Neuronal stem cell (in vitro differentiated cells): ENCODE results near the gene HSD17B8.

Experiments
- DNase-seq: peaks from one replicate; pipeline ENCODE4 v3.0.0-alpha.2; 2013; ENCODE audit warnings: low spot score
- H2AFZ ChIP-seq: one replicate; pipeline ENCODE4 v1.6.1; 2013; ENCODE audit warnings: mild to moderate bottlenecking, low read length, inconsistent platforms
- H2AK5ac ChIP-seq: 2 replicates; pipeline ENCODE4 v1.6.1; 2013; ENCODE audit warnings: low read depth, mild to moderate bottlenecking, inconsistent platforms, low read length, moderate library complexity, mixed read lengths
- H2BK120ac ChIP-seq: 2 replicates; pipeline ENCODE4 v1.6.1; 2013; ENCODE audit warnings: low read depth, mild to moderate bottlenecking, inconsistent platforms, low read length, moderate library complexity, mixed read lengths
- H2BK12ac ChIP-seq: one replicate; pipeline ENCODE4 v1.6.1; 2013; ENCODE audit warnings: low read length, inconsistent platforms
- H2BK15ac ChIP-seq: 2 replicates; pipeline ENCODE4 v1.6.1; 2013; ENCODE audit warnings: mild to moderate bottlenecking, low read length, inconsistent platforms, mixed read lengths
- H2BK5ac ChIP-seq: one replicate; pipeline ENCODE4 v1.6.1; 2013; ENCODE audit warnings: inconsistent platforms, mild to moderate bottlenecking, low read length, moderate library complexity
- H3K14ac ChIP-seq: one replicate; pipeline ENCODE4 v1.6.1; 2013; ENCODE audit warnings: low read length, inconsistent platforms
- H3K18ac ChIP-seq: 2 replicates; pipeline ENCODE4 v1.6.1; 2013; ENCODE audit warnings: low read length, inconsistent platforms
- H3K23ac ChIP-seq: 2 replicates; pipeline ENCODE4 v1.6.1; 2013; ENCODE audit warnings: low read depth, mild to moderate bottlenecking, mixed read lengths, low read length, inconsistent platforms; ENCODE audit not compliant: poor library complexity
- H3K27ac ChIP-seq: replicated peaks from 3 replicates; pipeline ENCODE4 v1.5.1; 2013; ENCODE audit warnings: low read length, inconsistent platforms
- H3K27me3 ChIP-seq, 3 experiments: 2 replicates each; pipeline ENCODE4 v1.6.1; 2013; ENCODE audit warnings: low read length in 3 of 3, mild to moderate bottlenecking in 2 of 3, inconsistent platforms in 1 of 3, low read depth in 1 of 3, mixed read lengths in 1 of 3, moderate library complexity in 1 of 3; ENCODE audit not compliant: control insufficient read depth in 3 of 3, insufficient read depth in 3 of 3
- H3K36me3 ChIP-seq, 2 donors: replicated peaks in 1 of 2; 2 replicates each; pipeline ENCODE4 v1.6.1; 2013; ENCODE audit warnings: low read length in 2 of 2; ENCODE audit not compliant: control insufficient read depth in 2 of 2, insufficient read depth in 2 of 2
- H3K4ac ChIP-seq: 2 replicates; pipeline ENCODE4 v1.6.1; 2013; ENCODE audit warnings: inconsistent platforms, mild to moderate bottlenecking, low read length, moderate library complexity
- H3K4me1 ChIP-seq, 2 donors: 1 replicate in 1 of 2; 2 replicates in 1 of 2; pipeline ENCODE4 v1.6.1; 2013; ENCODE audit warnings: low read length in 2 of 2, low read depth in 1 of 2; ENCODE audit not compliant: control insufficient read depth in 2 of 2, insufficient read depth in 1 of 2
- H3K4me2 ChIP-seq: one replicate; pipeline ENCODE4 v1.6.1; 2013; ENCODE audit warnings: mild to moderate bottlenecking, low read length, inconsistent platforms; ENCODE audit not compliant: insufficient read depth, poor library complexity, severe bottlenecking
- H3K4me3 ChIP-seq, 2 donors: 2 replicates each; pipeline ENCODE4 v1.5.1; 2013; ENCODE audit warnings: low read length in 2 of 2, mild to moderate bottlenecking in 2 of 2, inconsistent platforms in 1 of 2, moderate library complexity in 1 of 2
- H3K79me1 ChIP-seq: one replicate; pipeline ENCODE4 v1.6.1; 2013; ENCODE audit warnings: low read depth, mild to moderate bottlenecking, inconsistent platforms, low read length, moderate library complexity
- H3K9ac ChIP-seq: one replicate; pipeline ENCODE4 v1.6.1; 2013; ENCODE audit warnings: mild to moderate bottlenecking, low read depth, low read length, inconsistent platforms; ENCODE audit not compliant: poor library complexity
- H3K9me3 ChIP-seq, 2 donors: replicated peaks in 1 of 2; 2 replicates each; pipeline versions ENCODE3 to v1.6.1; 2013; ENCODE audit warnings: low read length in 2 of 2, mild to moderate bottlenecking in 2 of 2, inconsistent platforms in 1 of 2, low read depth in 1 of 2, mixed read lengths in 1 of 2, moderate library complexity in 1 of 2; ENCODE audit not compliant: control insufficient read depth in 2 of 2, insufficient read depth in 1 of 2
- H4K8ac ChIP-seq: one replicate; pipeline ENCODE4 v1.6.1; 2013; ENCODE audit warnings: low read depth, mild to moderate bottlenecking, inconsistent platforms, low read length, moderate library complexity
- H4K91ac ChIP-seq: one replicate; pipeline ENCODE4 v1.6.1; 2013; ENCODE audit warnings: low read length, low read depth, mild to moderate bottlenecking, inconsistent platforms; ENCODE audit not compliant: poor library complexity
- WGBS, 2 donors: extraction: QIAGEN DNeasy Blood & Tissue Kit; methylation state at CpG; one replicate each; pipeline ENCODE4 v1.1.7; 2013; ENCODE audit warnings: missing lambda C conversion rate in 2 of 2, mixed read lengths in 1 of 2; ENCODE audit not compliant: insufficient read length in 2 of 2, insufficient replicate concordance in 1 of 2; ENCODE audit errors: extremely low coverage in 2 of 2; 5-methylcytosine and 5-hydroxymethylcytosine counted together

Gene HSD17B8

DNA sequence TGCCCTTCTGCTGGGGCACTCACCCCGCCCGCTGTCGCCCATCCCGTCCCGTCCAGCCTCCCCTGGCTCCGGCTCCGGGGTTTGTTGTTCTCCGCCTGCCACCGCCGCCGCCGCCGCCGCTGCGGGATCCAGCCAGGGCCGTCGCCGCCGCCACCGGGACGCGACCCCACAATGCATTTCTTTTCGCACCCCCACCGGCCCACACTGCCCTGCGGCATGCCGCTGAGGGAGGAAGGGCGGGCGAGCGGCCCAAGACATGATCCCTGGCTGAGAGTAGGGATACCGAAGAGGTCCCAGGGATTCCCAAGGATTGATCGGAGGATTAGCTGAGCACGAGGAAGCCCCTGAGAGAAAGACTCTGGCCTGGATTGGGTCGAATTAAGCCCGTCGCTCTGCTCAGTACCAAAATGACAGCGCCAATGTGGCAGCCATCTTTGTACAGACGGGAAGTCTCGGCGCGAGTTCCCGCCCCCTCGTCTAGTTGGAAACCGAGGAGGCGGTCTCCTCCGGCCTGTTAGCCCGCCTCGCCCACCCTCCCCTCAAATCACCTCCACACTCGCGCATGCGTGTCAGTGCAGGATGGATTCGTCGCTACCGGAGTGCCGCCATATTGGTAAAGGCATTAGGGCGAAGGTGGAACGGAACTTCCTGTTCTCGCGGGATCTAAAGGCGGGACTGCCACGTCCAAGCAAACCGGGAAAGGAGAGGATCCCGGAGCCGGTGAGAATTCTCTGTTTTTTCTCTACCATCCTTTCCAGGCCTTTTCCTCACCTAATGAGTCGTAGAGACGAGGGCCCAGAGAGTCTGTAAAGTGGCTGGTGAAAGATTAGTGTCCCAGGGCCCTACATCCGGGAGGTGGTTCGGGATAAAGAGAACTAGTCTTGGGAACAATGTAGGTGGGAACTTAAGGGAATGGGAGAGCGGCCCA lies 4.0 kb upstream of the HSD17B8 start, which contains the start of the genes RXRB and SLC39A7:
RXRB (minus strand) TSS at position 447 of the 928 bp plus-strand sequence; CDS start at position 258, 189 bp downstream.
SLC39A7 (plus strand) TSS at position 649 of the 928 bp plus-strand sequence. CDS start 379 bp downstream, outside the sequence.
- peak within 1 kb of the TSS; percentile 87 for H3K9ac ChIP-seq
- H2BK120ac ChIP-seq: no peak within 1 kb of the TSS
- H3K9me3 ChIP-seq: no peaks in the 10 kb centered on the region
- H3K14ac ChIP-seq: peak within 1 kb of the TSS; percentile 22
- H3K4me2 ChIP-seq: peak within 1 kb of the TSS; percentile 90
- WGBS, 2 donors: no CpG with 5 or more reads among the region's 68 CpGs
- no peak within 1 kb of the TSS for H4K91ac ChIP-seq
- no peaks in the 10 kb centered on the region for H3K27me3 ChIP-seq
- H3K27ac ChIP-seq: peak within 1 kb of the TSS; percentile 97
- DNase-seq: peak; percentile 100
- H3K4me1 ChIP-seq: peaks cover 20 to 34% of the 10 kb centered on the region in 2 donors
- H3K18ac ChIP-seq: peak within 1 kb of the TSS; percentile 48
- peak within 1 kb of the TSS; percentile 56 for H2BK5ac ChIP-seq
- H3K36me3 ChIP-seq: peaks cover 34 to 50% of the 10 kb centered on the region in 2 donors
- H3K4me3 ChIP-seq: peak within 1 kb of the TSS; percentile 91 to 96
- H3K23ac ChIP-seq: peak within 1 kb of the TSS; percentile 38
- H2BK15ac ChIP-seq: no peak within 1 kb of the TSS
- H3K4ac ChIP-seq: no peak within 1 kb of the TSS
- H3K79me1 ChIP-seq: peaks cover 17% of the 10 kb centered on the region
- no peak within 1 kb of the TSS for H4K8ac ChIP-seq
- H2AK5ac ChIP-seq: peak within 1 kb of the TSS; percentile 34
- no peak within 1 kb of the TSS for H2BK12ac ChIP-seq
- peak within 1 kb of the TSS; percentile 94 for H2AFZ ChIP-seq

DNA sequence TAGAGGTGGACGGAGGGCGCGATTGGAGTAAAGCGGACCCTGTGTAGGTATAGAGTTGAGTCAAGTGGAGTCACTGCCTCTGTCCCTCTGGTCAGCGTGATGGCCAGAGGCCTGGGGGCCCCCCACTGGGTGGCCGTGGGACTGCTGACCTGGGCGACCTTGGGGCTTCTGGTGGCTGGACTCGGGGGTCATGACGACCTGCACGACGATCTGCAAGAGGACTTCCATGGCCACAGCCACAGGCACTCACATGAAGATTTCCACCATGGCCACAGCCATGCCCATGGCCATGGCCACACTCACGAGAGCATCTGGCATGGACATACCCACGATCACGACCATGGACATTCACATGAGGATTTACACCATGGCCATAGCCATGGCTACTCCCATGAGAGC lies 3.3 kb upstream of the HSD17B8 start:
- peak overlapping the region; percentile 81 for H3K9ac ChIP-seq
- H2BK120ac ChIP-seq: no peak overlapping the region
- H2AK5ac ChIP-seq: peak overlapping the region; percentile 16
- H3K4ac ChIP-seq: no peak overlapping the region
- no peak overlapping the region for H4K91ac ChIP-seq
- H2AFZ ChIP-seq: peak overlapping the region; percentile 79
- DNase-seq: no peak
- peak overlapping the region; percentile 79 for H3K4me2 ChIP-seq
- H3K27me3 ChIP-seq: no peaks in the 10 kb centered on the region
- H3K4me1 ChIP-seq: peaks cover 26 to 40% of the 10 kb centered on the region in 2 donors
- no CpG with 5 or more reads among the region's 14 CpGs for WGBS, 2 donors
- peaks cover 28 to 43% of the 10 kb centered on the region in 2 donors for H3K36me3 ChIP-seq
- H3K9me3 ChIP-seq: no peaks in the 10 kb centered on the region
- H2BK5ac ChIP-seq: no peak overlapping the region
- peak overlapping the region; percentile 91 to 96 for H3K4me3 ChIP-seq
- peaks cover 17% of the 10 kb centered on the region for H3K79me1 ChIP-seq
- H4K8ac ChIP-seq: no peak overlapping the region
- no peak overlapping the region for H3K23ac ChIP-seq
- H3K14ac ChIP-seq: no peak overlapping the region
- peak overlapping the region; percentile 97 for H3K27ac ChIP-seq
- H2BK15ac ChIP-seq: no peak overlapping the region
- H2BK12ac ChIP-seq: no peak overlapping the region
- no peak overlapping the region for H3K18ac ChIP-seq

DNA sequence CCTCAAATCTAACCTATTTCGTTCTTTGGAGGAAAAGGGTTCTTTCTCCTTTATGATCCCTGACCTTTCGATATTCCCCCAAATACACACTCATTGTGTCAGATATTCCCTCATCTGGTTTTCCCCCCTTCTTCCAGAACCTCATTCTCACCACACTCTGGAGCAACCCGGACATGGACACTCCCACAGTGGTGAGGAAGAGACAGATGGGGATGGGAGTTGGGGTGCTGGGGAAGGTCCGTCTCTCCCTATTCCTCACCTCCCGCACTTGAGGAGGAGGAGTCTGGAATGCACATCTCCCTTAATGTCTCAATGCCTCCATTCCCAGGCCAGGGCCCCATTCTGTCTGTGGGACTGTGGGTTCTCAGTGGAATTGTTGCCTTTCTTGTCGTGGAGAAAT lies 2.5 kb upstream of the HSD17B8 start:
- H3K36me3 ChIP-seq: peaks cover 26 to 35% of the 10 kb centered on the region in 2 donors
- H3K23ac ChIP-seq: no peak overlapping the region
- no peak overlapping the region for H2BK12ac ChIP-seq
- H4K91ac ChIP-seq: no peak overlapping the region
- no peak overlapping the region for H4K8ac ChIP-seq
- no peaks in the 10 kb centered on the region for H3K27me3 ChIP-seq
- H2AK5ac ChIP-seq: no peak overlapping the region
- H3K9ac ChIP-seq: no peak overlapping the region
- H3K4me1 ChIP-seq: peaks cover 31 to 45% of the 10 kb centered on the region in 2 donors
- H3K79me1 ChIP-seq: peaks cover 17% of the 10 kb centered on the region
- no peak overlapping the region for H3K27ac ChIP-seq
- H2AFZ ChIP-seq: no peak overlapping the region
- no peak overlapping the region for H3K4ac ChIP-seq
- no peak overlapping the region for H2BK15ac ChIP-seq
- H3K14ac ChIP-seq: no peak overlapping the region
- no peaks in the 10 kb centered on the region for H3K9me3 ChIP-seq
- WGBS, 2 donors: no CpG with 5 or more reads among the region's 6 CpGs
- H3K4me2 ChIP-seq: peak overlapping the region; percentile 79
- H2BK120ac ChIP-seq: no peak overlapping the region
- DNase-seq: no peak
- no peak overlapping the region for H2BK5ac ChIP-seq
- no peak overlapping the region for H3K18ac ChIP-seq
- H3K4me3 ChIP-seq: peak overlapping the region in 1 of 2 donors; percentile 91

DNA sequence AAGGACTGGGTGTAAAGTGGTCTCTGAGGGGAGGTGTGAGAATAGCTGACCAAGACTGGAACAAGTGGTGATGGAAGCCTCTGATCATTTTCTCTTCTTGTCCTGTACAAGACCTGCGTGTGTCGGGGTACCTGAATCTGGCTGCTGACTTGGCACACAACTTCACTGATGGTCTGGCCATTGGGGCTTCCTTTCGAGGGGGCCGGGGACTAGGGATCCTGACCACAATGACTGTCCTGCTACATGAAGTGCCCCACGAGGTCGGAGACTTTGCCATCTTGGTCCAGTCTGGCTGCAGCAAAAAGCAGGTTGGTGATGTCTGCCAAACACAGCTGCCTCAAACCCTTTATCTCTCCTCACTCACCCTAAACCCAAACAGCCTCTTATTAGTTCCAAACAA lies 1.7 kb upstream of the HSD17B8 start:
- Histone ChIP-seq H3K27me3 (no peaks in the 10 kb centered on the region), H3K36me3 (peaks cover 22 to 30% of the 10 kb centered on the region in 2 donors), H2AK5ac (no peak overlapping the region), H3K4me3 (no peak overlapping the region), H2BK5ac (no peak overlapping the region), H3K18ac (no peak overlapping the region), H3K9me3 (no peaks in the 10 kb centered on the region), H3K4ac (no peak overlapping the region), H3K27ac (no peak overlapping the region), H3K14ac (no peak overlapping the region), H4K8ac (no peak overlapping the region), H2BK12ac (no peak overlapping the region), H3K23ac (no peak overlapping the region), H2AFZ (no peak overlapping the region), H3K9ac (no peak overlapping the region), H2BK15ac (no peak overlapping the region), H4K91ac (no peak overlapping the region), H3K4me1 (peaks cover 31 to 45% of the 10 kb centered on the region in 2 donors), H2BK120ac (no peak overlapping the region), H3K4me2 (no peak overlapping the region), H3K79me1 (peaks cover 17% of the 10 kb centered on the region)
- no CpG with 5 or more reads among the region's 6 CpGs for WGBS, 2 donors
- DNase-seq: no peak
